ENCODE measurements around the gene TAF6L. TPM values are rescaled to one million over a fixed set of nuclear protein-coding genes. Genes with fewer than 3 reads are reported as not detected.
A peak's percentile ranks its signal among the peaks of the same experiment; 100 is the strongest.

Gene TAF6L, protein sequence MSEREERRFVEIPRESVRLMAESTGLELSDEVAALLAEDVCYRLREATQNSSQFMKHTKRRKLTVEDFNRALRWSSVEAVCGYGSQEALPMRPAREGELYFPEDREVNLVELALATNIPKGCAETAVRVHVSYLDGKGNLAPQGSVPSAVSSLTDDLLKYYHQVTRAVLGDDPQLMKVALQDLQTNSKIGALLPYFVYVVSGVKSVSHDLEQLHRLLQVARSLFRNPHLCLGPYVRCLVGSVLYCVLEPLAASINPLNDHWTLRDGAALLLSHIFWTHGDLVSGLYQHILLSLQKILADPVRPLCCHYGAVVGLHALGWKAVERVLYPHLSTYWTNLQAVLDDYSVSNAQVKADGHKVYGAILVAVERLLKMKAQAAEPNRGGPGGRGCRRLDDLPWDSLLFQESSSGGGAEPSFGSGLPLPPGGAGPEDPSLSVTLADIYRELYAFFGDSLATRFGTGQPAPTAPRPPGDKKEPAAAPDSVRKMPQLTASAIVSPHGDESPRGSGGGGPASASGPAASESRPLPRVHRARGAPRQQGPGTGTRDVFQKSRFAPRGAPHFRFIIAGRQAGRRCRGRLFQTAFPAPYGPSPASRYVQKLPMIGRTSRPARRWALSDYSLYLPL
- total RNA-seq: 23.9 TPM
- long read RNA-seq, transcript TAF6L-201 (11 exons, 2,116 nt): major isoform, 27 of 54 reads
- long read RNA-seq, partial matches to known transcripts: 3 of 54 reads
- long read RNA-seq, other reads (novel, unspliced or antisense): 24 of 54 reads

- ATAC-seq (peak; percentile 97), DNase-seq (peak; percentile 99)
- peaks cover 23% of the 10 kb centered on the region for H3K36me3 ChIP-seq
- TF ChIP-seq CTCF (IDR thresholded peaks at IDR 0.05): no peak
- peak within 1 kb of the TSS; percentile 80 for H3K4me3 ChIP-seq
- H3K27ac ChIP-seq: peak within 1 kb of the TSS; percentile 92
- intact Hi-C loops (cut with DNase I): no loop called here
- no peaks in the 10 kb centered on the region for H3K9me3 ChIP-seq
- peaks cover 22% of the 10 kb centered on the region for H3K4me1 ChIP-seq
- H3K27me3 ChIP-seq: no peaks in the 10 kb centered on the region
These were observed at the start of gene TAF6L for GRCh38 chr11:62771144-62772021. TAF6L (plus strand) TSS chr11:62771396; CDS start chr11:62775784, 4,388 bp downstream.

DNA sequence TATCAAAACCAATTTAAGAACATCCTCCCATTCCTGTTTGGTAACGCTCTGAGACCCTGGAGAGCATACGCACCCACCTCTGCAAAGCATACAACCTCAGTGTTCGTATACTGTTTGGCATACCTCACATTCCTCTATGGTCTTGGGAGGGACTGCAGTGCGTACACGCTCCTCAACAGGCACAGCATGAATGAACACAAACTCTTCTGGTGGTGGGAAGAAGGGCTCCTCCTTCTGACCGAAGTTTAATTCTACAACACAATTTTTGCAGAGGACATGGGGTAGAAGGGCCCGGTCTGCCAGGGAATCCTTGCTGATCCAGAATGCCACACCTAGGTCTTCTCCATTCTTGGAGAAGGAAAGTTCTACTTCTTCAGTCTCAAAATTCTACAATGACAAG, 49.2 kb upstream of the TAF6L start:
- Histone ChIP-seq H3K4me1 (peaks cover 25% of the 10 kb centered on the region), H3K27ac (no peak overlapping the region), H3K36me3 (peaks cover 77% of the 10 kb centered on the region), H3K4me3 (no peak overlapping the region), H3K9me3 (no peaks in the 10 kb centered on the region), H3K27me3 (no peaks in the 10 kb centered on the region)
- no peak for TF ChIP-seq CTCF (IDR thresholded peaks at IDR 0.05)
- DNase-seq (no peak), ATAC-seq (peak; percentile 28)
- intact Hi-C loops (cut with DNase I): no loop called here

DNA sequence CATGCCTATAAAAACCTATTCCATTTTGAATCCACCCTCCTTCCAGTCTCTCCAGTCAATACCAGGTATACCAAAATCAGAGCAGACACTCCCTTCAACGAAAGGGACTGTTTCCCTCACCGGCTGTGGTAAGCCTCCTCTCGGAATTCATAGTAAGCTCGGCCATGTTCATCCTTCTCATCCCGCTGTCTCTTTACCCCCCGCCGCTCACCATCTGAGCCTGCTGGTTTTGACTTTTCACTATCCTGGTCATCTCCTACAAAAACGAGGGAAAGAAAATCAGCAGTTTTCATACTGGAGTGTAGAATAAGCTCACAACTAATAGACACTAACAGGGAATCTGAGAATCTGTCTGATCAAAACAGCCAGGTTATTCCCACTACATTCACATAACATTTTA, 47.0 kb upstream of the TAF6L start:
- H3K27ac ChIP-seq: peak overlapping the region; percentile 95
- peaks cover 55% of the 10 kb centered on the region for H3K36me3 ChIP-seq
- DNase-seq (no peak), ATAC-seq (no peak)
- H3K27me3 ChIP-seq: no peaks in the 10 kb centered on the region
- intact Hi-C loops (cut with DNase I): no loop called here
- peaks cover 25% of the 10 kb centered on the region for H3K4me1 ChIP-seq
- H3K9me3 ChIP-seq: no peaks in the 10 kb centered on the region
- H3K4me3 ChIP-seq: peak overlapping the region; percentile 77
- no peak for TF ChIP-seq CTCF (IDR thresholded peaks at IDR 0.05)

DNA sequence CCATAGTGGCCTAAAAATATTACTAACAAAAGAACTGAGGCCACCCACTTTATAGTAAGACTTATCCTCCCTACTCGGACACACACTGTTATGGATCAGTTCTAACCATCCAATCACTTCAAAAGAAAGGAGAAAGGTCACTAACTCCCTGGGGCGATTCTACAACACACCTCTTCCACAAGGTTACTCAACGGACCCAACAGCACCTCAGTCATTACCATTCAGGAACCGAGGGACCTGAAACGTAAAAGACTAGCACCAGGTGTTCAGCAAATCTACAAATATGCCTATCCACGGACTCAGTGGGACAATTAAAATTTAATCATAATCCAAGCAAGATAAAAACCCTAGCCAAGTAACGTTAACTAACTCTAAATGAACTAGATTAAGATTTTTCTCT, 45.5 kb upstream of the TAF6L start:
- no peak for TF ChIP-seq CTCF (IDR thresholded peaks at IDR 0.05)
- intact Hi-C loops (cut with DNase I): no loop called here
- Histone ChIP-seq H3K4me1 (peaks cover 38% of the 10 kb centered on the region), H3K36me3 (peaks cover 40% of the 10 kb centered on the region), H3K27ac (peak overlapping the region; percentile 95), H3K4me3 (peak overlapping the region; percentile 77), H3K9me3 (no peaks in the 10 kb centered on the region), H3K27me3 (no peaks in the 10 kb centered on the region)
- DNase-seq: no peak
- ATAC-seq: no peak

GRCh38 chr11:62726156-62726914, 44.9 kb upstream of the TAF6L start:
- Histone ChIP-seq H3K4me1 (peaks cover 45% of the 10 kb centered on the region), H3K36me3 (peaks cover 39% of the 10 kb centered on the region), H3K4me3 (peak overlapping the region; percentile 77), H3K27me3 (no peaks in the 10 kb centered on the region), H3K9me3 (no peaks in the 10 kb centered on the region), H3K27ac (peak overlapping the region; percentile 95)
- TF ChIP-seq CTCF (IDR thresholded peaks at IDR 0.05): no peak
- intact Hi-C loops (cut with DNase I): no loop called here
- ATAC-seq (no peak), DNase-seq (no peak)

Data from upper lobe of right lung (tissue), 1 donor.